Measurements from ENCODE around the gene ADAP1.
"Not testable (repeated sequence)": the region's sequence is repeated elsewhere in the genome, so short reads cannot be mapped to it uniquely, and the experiment has no call there.

ADAP1 gene

GRCh38 chr7:910931-911431 lies 43.5 kb downstream of the ADAP1 start:
- Histone ChIP-seq H3K4me1 (ENCODE audit: control insufficient read depth in 1 of 2, insufficient read depth in 2 of 2, low read length in 2 of 2) (peaks cover 0 to 7% of the 10 kb centered on the region in 2 experiments), H2BK120ac (ENCODE audit: insufficient read depth, low read length, poor library complexity) (no peak overlapping the region), H3K18ac (ENCODE audit: low read length) (no peak overlapping the region), H2BK5ac (ENCODE audit: low read depth, low read length, poor library complexity) (no peak overlapping the region), H3K4ac (ENCODE audit: low read depth, low read length) (no peak overlapping the region), H3K9ac (ENCODE audit: low read length) (no peak overlapping the region), H3K9me3 (ENCODE audit: insufficient read depth, low read depth, low read length) (peaks cover 17% of the 10 kb centered on the region), H4K12ac (ENCODE audit: low read depth, low read length) (no peak overlapping the region), H3K23ac (ENCODE audit: low read length) (no peak overlapping the region), H3K14ac (ENCODE audit: low read length) (no peak overlapping the region), H2AFZ (ENCODE audit: insufficient read depth, low read length, poor library complexity) (no peak overlapping the region), H3K4me2 (ENCODE audit: low read length) (no peak overlapping the region), H3K36me3 (ENCODE audit: control insufficient read depth in 1 of 2, insufficient read depth in 2 of 2, low read length in 2 of 2) (no peaks in the 10 kb centered on the region), H4K91ac (ENCODE audit: low read depth, low read length) (no peak overlapping the region), H3K27ac (ENCODE audit: low read depth, low read length) (no peak overlapping the region), H2AK5ac (ENCODE audit: low read length) (no peak overlapping the region), H3K79me2 (ENCODE audit: control insufficient read depth, insufficient read depth, low read length, poor library complexity) (no peaks in the 10 kb centered on the region), H2BK12ac (ENCODE audit: low read length) (no peak overlapping the region), H3K79me1 (ENCODE audit: low read length) (peaks cover 3% of the 10 kb centered on the region), H3K27me3 (ENCODE audit: insufficient read depth, low read length) (no peaks in the 10 kb centered on the region), H3K4me3 (ENCODE audit: low read depth, low read length) (no peak overlapping the region), H4K8ac (ENCODE audit: low read depth, low read length) (no peak overlapping the region)
- no CpG with 5 or more reads among the region's 19 CpGs for whole genome bisulfite sequencing (ENCODE audit: extremely low coverage, insufficient coverage, insufficient read length)
- DNase-seq = no peak

GRCh38 chr7:910441-910861 lies 44.0 kb downstream of the ADAP1 start:
- no peak overlapping the region for H2BK120ac ChIP-seq (ENCODE audit: insufficient read depth, low read length, poor library complexity)
- no peak for DNase-seq
- H3K23ac ChIP-seq (ENCODE audit: low read length) = no peak overlapping the region
- no peak overlapping the region for H3K14ac ChIP-seq (ENCODE audit: low read length)
- WGBS (ENCODE audit: extremely low coverage, insufficient coverage, insufficient read length) = no CpG with 5 or more reads among the region's 11 CpGs
- no peak overlapping the region for H3K9ac ChIP-seq (ENCODE audit: low read length)
- H3K9me3 ChIP-seq (ENCODE audit: insufficient read depth, low read depth, low read length) = peaks cover 17% of the 10 kb centered on the region
- no peak overlapping the region for H4K8ac ChIP-seq (ENCODE audit: low read depth, low read length)
- H3K27me3 ChIP-seq (ENCODE audit: insufficient read depth, low read length) = no peaks in the 10 kb centered on the region
- no peak overlapping the region for H2AK5ac ChIP-seq (ENCODE audit: low read length)
- H2BK5ac ChIP-seq (ENCODE audit: low read depth, low read length, poor library complexity) = no peak overlapping the region
- H3K4me1 ChIP-seq (ENCODE audit: control insufficient read depth in 1 of 2, insufficient read depth in 2 of 2, low read length in 2 of 2) = peaks cover 0 to 7% of the 10 kb centered on the region in 2 experiments
- H2BK12ac ChIP-seq (ENCODE audit: low read length) = no peak overlapping the region
- H3K18ac ChIP-seq (ENCODE audit: low read length) = no peak overlapping the region
- H3K79me1 ChIP-seq (ENCODE audit: low read length) = peaks cover 3% of the 10 kb centered on the region
- no peaks in the 10 kb centered on the region for H3K79me2 ChIP-seq (ENCODE audit: control insufficient read depth, insufficient read depth, low read length, poor library complexity)
- no peak overlapping the region for H3K4me3 ChIP-seq (ENCODE audit: low read depth, low read length)
- no peak overlapping the region for H4K12ac ChIP-seq (ENCODE audit: low read depth, low read length)
- H3K36me3 ChIP-seq (ENCODE audit: control insufficient read depth in 1 of 2, insufficient read depth in 2 of 2, low read length in 2 of 2) = no peaks in the 10 kb centered on the region
- H3K4ac ChIP-seq (ENCODE audit: low read depth, low read length) = no peak overlapping the region
- no peak overlapping the region for H4K91ac ChIP-seq (ENCODE audit: low read depth, low read length)
- no peak overlapping the region for H2AFZ ChIP-seq (ENCODE audit: insufficient read depth, low read length, poor library complexity)
- no peak overlapping the region for H3K27ac ChIP-seq (ENCODE audit: low read depth, low read length)
- no peak overlapping the region for H3K4me2 ChIP-seq (ENCODE audit: low read length)

- no CpG with 5 or more reads among the region's 58 CpGs for WGBS (ENCODE audit: extremely low coverage, insufficient coverage, insufficient read length)
- Histone ChIP-seq H3K27ac (ENCODE audit: low read depth, low read length) (peak overlapping the region; percentile 16), H3K14ac (ENCODE audit: low read length) (no peak overlapping the region)
These were observed 44.8 kb downstream of the ADAP1 start for GRCh38 chr7:909358-910329.

GRCh38 chr7:908591-909357 lies 45.7 kb downstream of the ADAP1 start:
- H4K12ac ChIP-seq (ENCODE audit: low read depth, low read length) = peak overlapping the region; percentile 83
- H2BK12ac ChIP-seq (ENCODE audit: low read length) = peak overlapping the region; percentile 82
- H3K18ac ChIP-seq (ENCODE audit: low read length) = peak overlapping the region; percentile 24
- H2AFZ ChIP-seq (ENCODE audit: insufficient read depth, low read length, poor library complexity); H3K36me3 ChIP-seq (ENCODE audit: control insufficient read depth in 1 of 2, insufficient read depth in 2 of 2, low read length in 2 of 2); H3K4me3 ChIP-seq (ENCODE audit: low read depth, low read length); H3K23ac ChIP-seq (ENCODE audit: low read length); H3K27me3 ChIP-seq (ENCODE audit: insufficient read depth, low read length); H3K9ac ChIP-seq (ENCODE audit: low read length); H3K27ac ChIP-seq (ENCODE audit: low read depth, low read length); H3K79me1 ChIP-seq (ENCODE audit: low read length); H3K79me2 ChIP-seq (ENCODE audit: control insufficient read depth, insufficient read depth, low read length, poor library complexity); H3K4me1 ChIP-seq (ENCODE audit: control insufficient read depth in 1 of 2, insufficient read depth in 2 of 2, low read length in 2 of 2): not testable (repeated sequence)
- peak overlapping the region; percentile 55 for H3K4me2 ChIP-seq (ENCODE audit: low read length)
- H3K9me3 ChIP-seq (ENCODE audit: insufficient read depth, low read depth, low read length) = peaks cover 19% of the 10 kb centered on the region
- peak overlapping the region; percentile 72 for H2AK5ac ChIP-seq (ENCODE audit: low read length)
- WGBS (ENCODE audit: extremely low coverage, insufficient coverage, insufficient read length) = no CpG with 5 or more reads among the region's 73 CpGs
- H2BK120ac ChIP-seq (ENCODE audit: insufficient read depth, low read length, poor library complexity) = peak overlapping the region; percentile 20
- peak overlapping the region; percentile 15 for H3K14ac ChIP-seq (ENCODE audit: low read length)
- peak in 1 of 2 donors; percentile 63 for DNase-seq
- H2BK5ac ChIP-seq (ENCODE audit: low read depth, low read length, poor library complexity) = peak overlapping the region; percentile 18
- peak overlapping the region; percentile 64 for H4K91ac ChIP-seq (ENCODE audit: low read depth, low read length)
- peak overlapping the region; percentile 9 for H3K4ac ChIP-seq (ENCODE audit: low read depth, low read length)
- H4K8ac ChIP-seq (ENCODE audit: low read depth, low read length) = peak overlapping the region; percentile 63

More at GRCh38 chr7:909358-910329, 44.8 kb downstream of the ADAP1 start:
- peak overlapping the region; percentile 37 for H3K4me3 ChIP-seq (ENCODE audit: low read depth, low read length)
- H2BK5ac ChIP-seq (ENCODE audit: low read depth, low read length, poor library complexity) = no peak overlapping the region
- H2BK12ac ChIP-seq (ENCODE audit: low read length) = no peak overlapping the region
- H3K79me1 ChIP-seq (ENCODE audit: low read length) = peaks cover 3% of the 10 kb centered on the region
- H2AFZ ChIP-seq (ENCODE audit: insufficient read depth, low read length, poor library complexity) = peak overlapping the region; percentile 42
- no peak overlapping the region for H3K9ac ChIP-seq (ENCODE audit: low read length)
- peaks cover 3% of the 10 kb centered on the region for H3K27me3 ChIP-seq (ENCODE audit: insufficient read depth, low read length)
- H4K12ac ChIP-seq (ENCODE audit: low read depth, low read length) = no peak overlapping the region
- peaks cover 17% of the 10 kb centered on the region for H3K9me3 ChIP-seq (ENCODE audit: insufficient read depth, low read depth, low read length)
- H2BK120ac ChIP-seq (ENCODE audit: insufficient read depth, low read length, poor library complexity) = no peak overlapping the region
- H3K18ac ChIP-seq (ENCODE audit: low read length) = no peak overlapping the region
- peaks cover 0 to 7% of the 10 kb centered on the region in 2 experiments for H3K4me1 ChIP-seq (ENCODE audit: control insufficient read depth in 1 of 2, insufficient read depth in 2 of 2, low read length in 2 of 2)
- H3K4ac ChIP-seq (ENCODE audit: low read depth, low read length) = no peak overlapping the region
- H3K79me2 ChIP-seq (ENCODE audit: control insufficient read depth, insufficient read depth, low read length, poor library complexity) = no peaks in the 10 kb centered on the region
- H3K4me2 ChIP-seq (ENCODE audit: low read length) = peak overlapping the region; percentile 52
- H4K91ac ChIP-seq (ENCODE audit: low read depth, low read length) = no peak overlapping the region
- no peaks in the 10 kb centered on the region for H3K36me3 ChIP-seq (ENCODE audit: control insufficient read depth in 1 of 2, insufficient read depth in 2 of 2, low read length in 2 of 2)
- H4K8ac ChIP-seq (ENCODE audit: low read depth, low read length) = peak overlapping the region; percentile 42
- H3K23ac ChIP-seq (ENCODE audit: low read length) = no peak overlapping the region
- H2AK5ac ChIP-seq (ENCODE audit: low read length) = no peak overlapping the region
- DNase-seq = peak in 1 of 2 donors; percentile 48
